Endothelial cell of umbilical vein (primary cell): ENCODE data around the gene GPR135. TPM values are rescaled to one million over a fixed set of nuclear protein-coding genes. Genes with fewer than 3 reads are reported as not detected.

Experiments
- BruUV-seq: library from RNA; stranded (reverse); fragments of 400-500 nt; replicated peaks from 2 replicates; lab custom pipeline; 2021; lab: Mats Ljungman, UMichigan
- CTCF ChIA-PET: fragments of 300-600, 350-600 bp; sonication (Branson Sonifier 250); formaldehyde crosslinking; loops from one replicate; lab custom pipeline; 2021; ENCODE audit warnings: antibody characterized with exemption, inconsistent platforms; lab: Charles Lee
- POLR2A ChIA-PET: fragments of 300-600, 350-600 bp; sonication (Branson Sonifier 250); formaldehyde crosslinking; loops from one replicate; lab custom pipeline; 2021; ENCODE audit warnings: antibody characterized with exemption, inconsistent platforms; lab: Charles Lee
- DNase-seq: peaks from one replicate; pipeline ENCODE4 v3.0.0-alpha.2; 2011; ENCODE audit warnings: low read depth, low spot score
- FAIRE-seq: peaks from 2 replicates; lab custom pipeline; 2011; peaks lifted over from hg19 to GRCh38; lab: Jason Lieb, UNC
- H2AFZ ChIP-seq: 2 replicates; pipeline ENCODE4 v1.6.0; 2012; ENCODE audit warnings: low read depth, low read length, control low read depth, inconsistent platforms
- H3K27ac ChIP-seq: 2 replicates; pipeline ENCODE4 v1.5.1; 2011; ENCODE audit warnings: low read depth, mild to moderate bottlenecking, control low read depth, low read length, moderate library complexity; ENCODE audit not compliant: insufficient read depth
- H3K27me3 ChIP-seq, 2 experiments: 2 replicates each; pipeline versions ENCODE4 v1.6.0 to v1.6.1; 2011; ENCODE audit warnings: low read length in 2 of 2, mixed read lengths in 1 of 2; ENCODE audit not compliant: control insufficient read depth in 2 of 2, insufficient read depth in 2 of 2
- H3K36me3 ChIP-seq, 2 experiments: 2 replicates in 1 of 2; 3 replicates in 1 of 2; pipeline ENCODE4 v1.5.1; 2011; ENCODE audit warnings: low read length in 2 of 2, mild to moderate bottlenecking in 1 of 2, moderate library complexity in 1 of 2; ENCODE audit not compliant: control insufficient read depth in 2 of 2, insufficient read depth in 2 of 2; ENCODE audit errors: extremely low read depth in 1 of 2
- H3K4me1 ChIP-seq: 3 replicates; pipeline ENCODE4 v1.5.1; 2011; ENCODE audit warnings: mild to moderate bottlenecking, low read length; ENCODE audit not compliant: control insufficient read depth, insufficient read depth; ENCODE audit errors: extremely low read depth
- H3K4me2 ChIP-seq: 2 replicates; pipeline ENCODE4 v1.6.1; 2011; ENCODE audit warnings: low read length, control low read depth, mixed read lengths; ENCODE audit not compliant: insufficient read depth
- H3K4me3 ChIP-seq, 3 experiments: fragments of 200-600 bp in 1 of 3; sonication (generic), shearing (Covaris generic) in 1 of 3; replicated peaks in 1 of 3; 2 replicates each; pipeline ENCODE4 v1.5.1; 2011 to 2016; ENCODE audit warnings: control low read depth in 3 of 3, low read length in 3 of 3, mild to moderate bottlenecking in 2 of 3, inconsistent platforms in 1 of 3, low read depth in 1 of 3, moderate library complexity in 1 of 3; ENCODE audit not compliant: insufficient read depth in 1 of 3
- H3K79me2 ChIP-seq: 2 replicates; pipeline ENCODE4 v1.6.0; 2012; ENCODE audit warnings: low read length, inconsistent platforms; ENCODE audit not compliant: control insufficient read depth, insufficient read depth
- H3K9ac ChIP-seq: replicated peaks from 2 replicates; pipeline ENCODE3; 2011; ENCODE audit warnings: low read length, control low read depth; ENCODE audit not compliant: insufficient read depth; ENCODE audit errors: extremely low read depth
- H3K9me1 ChIP-seq: replicated peaks from 3 replicates; pipeline ENCODE4 v1.6.0; 2011; ENCODE audit warnings: mild to moderate bottlenecking, low read length; ENCODE audit not compliant: control insufficient read depth, insufficient read depth; ENCODE audit errors: extremely low read depth
- H3K9me3 ChIP-seq: replicated peaks from 2 replicates; pipeline ENCODE4 v1.5.1; 2012; ENCODE audit warnings: low read length, inconsistent platforms; ENCODE audit not compliant: control insufficient read depth, insufficient read depth
- H4K20me1 ChIP-seq: replicated peaks from 2 replicates; pipeline ENCODE3; 2011; ENCODE audit warnings: mild to moderate bottlenecking, low read length; ENCODE audit not compliant: control insufficient read depth, insufficient read depth; ENCODE audit errors: extremely low read depth
- CTCF ChIP-seq, 2 donors: IDR thresholded peaks; 1 replicate in 1 of 2; 2 replicates in 1 of 2; pipeline ENCODE4 v1.5.1; 2011; ENCODE audit warnings: low read length in 2 of 2, mild to moderate bottlenecking in 2 of 2, moderate library complexity in 2 of 2, control low read depth in 1 of 2, inconsistent platforms in 1 of 2, low read depth in 1 of 2; ENCODE audit not compliant: insufficient read depth in 1 of 2; ENCODE audit errors: extremely low read depth in 1 of 2
- EZH2 ChIP-seq: IDR thresholded peaks from 2 replicates; pipeline ENCODE4 v1.6.1; 2012; ENCODE audit warnings: borderline replicate concordance, low read depth, mild to moderate bottlenecking, moderate library complexity, low read length, inconsistent platforms; ENCODE audit not compliant: severe bottlenecking
- FOS ChIP-seq: IDR thresholded peaks from 2 replicates; pipeline ENCODE4 v1.6.1; 2011; ENCODE audit warnings: mild to moderate bottlenecking, low read length, moderate library complexity, borderline replicate concordance; ENCODE audit not compliant: insufficient read depth
- GATA2 ChIP-seq: IDR thresholded peaks from 2 replicates; pipeline ENCODE4 v1.7.0; 2011; ENCODE audit warnings: low read depth, mild to moderate bottlenecking, moderate library complexity, mixed read lengths, low read length; ENCODE audit not compliant: insufficient read length, insufficient read depth
- JUN ChIP-seq: IDR thresholded peaks from 2 replicates; pipeline ENCODE4 v1.6.1; 2011; ENCODE audit warnings: borderline replicate concordance, low read depth; ENCODE audit not compliant: insufficient read length, insufficient read depth
- MYC ChIP-seq: IDR thresholded peaks from one replicate; pipeline ENCODE4 v1.6.1; 2011; ENCODE audit warnings: mild to moderate bottlenecking, low read depth, low read length
- POLR2A ChIP-seq: IDR thresholded peaks from 2 replicates; pipeline ENCODE4 v1.6.1; 2012; ENCODE audit warnings: low read depth, mild to moderate bottlenecking, control low read depth, low read length
- POLR2AphosphoS5 ChIP-seq: IDR thresholded peaks from 2 replicates; pipeline ENCODE4 v1.6.1; 2012; ENCODE audit warnings: low read depth, mild to moderate bottlenecking, control low read depth, low read length, moderate library complexity; ENCODE audit not compliant: insufficient read depth
- dilution Hi-C: fragments of 300-500 bp; cut with MboI; formaldehyde crosslinking; loops from one replicate; pipeline ENCODE4 v1.15.0; 2019; ENCODE audit warnings: low sequenced_read_pairs; ENCODE audit not compliant: extremely low pct_ligation_motif_present
- intact Hi-C: fragments of 100-400 bp; cut with micrococcal nuclease; formaldehyde crosslinking; loops from one replicate; pipeline ENCODE4 v1.10.0; 2022
- polyA plus RNA-seq, 4 experiments: library from polyadenylated mRNA; depleted of rRNA in 3 of 4; stranded (reverse) in 3 of 4; unstranded in 1 of 4; fragments of >200 nt; gene quantifications; 2 replicates each; pipeline versions ENCODE4 v1.2.1 to v1.2.3, GENCODE V29; 2011 to 2012; ENCODE audit warnings: missing spikeins in 1 of 4
- total RNA-seq: library from RNA; stranded (reverse); gene quantifications from 2 replicates; pipeline ENCODE4 v1.2.3, GENCODE V29; 2021

Gene GPR135
- total and polyA plus RNA-seq, 2 donors (not counting 3 experiments of a cell fraction or from before 2014, with no cell fraction given), result 0.80 to 3.4 TPM

DNA sequence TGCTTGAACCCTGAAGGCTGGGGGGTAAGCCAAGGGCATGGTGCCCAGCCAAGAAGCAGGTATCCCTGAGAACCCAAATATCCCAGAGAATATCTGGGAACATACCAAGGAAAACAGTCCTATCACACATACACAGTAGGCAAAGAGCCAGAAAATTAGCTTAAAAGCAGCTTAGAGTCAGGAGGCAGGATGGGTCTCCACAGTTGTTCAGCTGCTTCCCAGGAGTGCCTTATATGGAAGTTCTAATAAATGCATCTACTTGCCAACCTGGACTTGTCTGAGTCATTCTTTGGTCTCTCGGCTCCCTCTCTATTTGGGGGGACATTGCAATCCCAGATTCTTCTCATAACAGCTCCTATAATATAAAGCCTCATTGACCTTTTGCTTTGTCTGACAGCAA is 9.0 kb upstream of the GPR135 start:
- Histone ChIP-seq H3K36me3 (peaks cover 4 to 35% of the 10 kb centered on the region in 2 experiments), H3K9me1 (no peaks in the 10 kb centered on the region), H3K4me1 (no peaks in the 10 kb centered on the region), H3K9me3 (no peaks in the 10 kb centered on the region), H3K27me3 (no peaks in the 10 kb centered on the region), H4K20me1 (no peaks in the 10 kb centered on the region), H2AFZ (no peak overlapping the region), H3K4me2 (no peak overlapping the region), H3K27ac (no peak overlapping the region), H3K4me3 (no peak overlapping the region), H3K79me2 (peaks cover 8% of the 10 kb centered on the region), H3K9ac (no peak overlapping the region)
- no TSS peak for BruUV-seq
- ChIA-PET CTCF (interaction anchor here (0.6 to 3.9 kb wide), 4 partner anchors 9 to 344 kb away, joined by 3 to 24 read pairs (median 4); partner anchors contain the start of genes JKAMP and L3HYPDH), POLR2A (no interaction called here)
- DNase-seq (no peak), FAIRE-seq (no peak)
- TF ChIP-seq JUN, result no peak
- TF ChIP-seq POLR2A, result no peak
- no peak for TF ChIP-seq EZH2
- TF ChIP-seq POLR2AphosphoS5, result no peak
- TF ChIP-seq GATA2, result no peak
- no peak for TF ChIP-seq MYC
- TF ChIP-seq FOS, result no peak
- no peak for TF ChIP-seq CTCF (IDR thresholded peaks at IDR 0.05; ENCODE audit: extremely low read depth in 1 of 2, insufficient read depth in 1 of 2, low read depth in 1 of 2, low read length in 2 of 2)
- dilution Hi-C loops (no loop called here), intact Hi-C loops (no loop called here)
